Vein endothelial cell (primary cell): Measurements from ENCODE around the gene ELAVL1. TPM values are rescaled to one million over a fixed set of nuclear protein-coding genes. Genes with fewer than 3 reads are reported as not detected.

Experiments
- total RNA-seq: library from RNA; depleted of rRNA; stranded (reverse); fragments of >200 nt; gene quantifications from 2 replicates; pipeline ENCODE4 v1.2.3, GENCODE V29; 2012

ELAVL1 gene
- total RNA-seq = 54.2 and 61.6 TPM in 2 replicates

GRCh38 chr19:8005534-8006256, at the start of gene ELAVL1:
Gene ELAVL1, minus strand, starts transcription at chr19:8005641. Its CDS starts 13,826 bp downstream, at chr19:7991815.

DNA sequence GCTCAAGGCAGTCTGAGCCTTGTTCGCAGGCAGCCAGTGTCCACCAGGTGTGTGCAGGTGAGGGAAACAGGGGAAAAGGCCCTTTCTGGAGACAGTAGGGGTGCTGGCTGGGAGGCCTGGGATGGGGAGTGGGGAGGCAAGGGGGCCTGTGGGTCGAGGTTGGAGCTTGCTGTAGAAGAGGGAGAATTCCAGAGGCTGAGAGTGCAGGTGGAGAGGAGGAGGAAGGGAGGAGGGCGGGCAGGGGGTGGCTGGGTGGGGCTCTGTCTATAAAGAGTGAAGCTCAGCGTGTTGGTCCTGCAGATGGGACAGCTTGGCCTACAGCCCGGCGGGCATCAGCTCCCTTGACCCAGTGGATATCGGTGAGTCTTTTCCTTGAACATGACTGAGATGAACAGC, 47.0 kb upstream of the ELAVL1 start, which contains the start of gene CCL25:
Gene CCL25, plus strand, starts transcription at position 297 of the 396 bp plus-strand sequence. CDS start 290 bp downstream, outside the sequence.

DNA sequence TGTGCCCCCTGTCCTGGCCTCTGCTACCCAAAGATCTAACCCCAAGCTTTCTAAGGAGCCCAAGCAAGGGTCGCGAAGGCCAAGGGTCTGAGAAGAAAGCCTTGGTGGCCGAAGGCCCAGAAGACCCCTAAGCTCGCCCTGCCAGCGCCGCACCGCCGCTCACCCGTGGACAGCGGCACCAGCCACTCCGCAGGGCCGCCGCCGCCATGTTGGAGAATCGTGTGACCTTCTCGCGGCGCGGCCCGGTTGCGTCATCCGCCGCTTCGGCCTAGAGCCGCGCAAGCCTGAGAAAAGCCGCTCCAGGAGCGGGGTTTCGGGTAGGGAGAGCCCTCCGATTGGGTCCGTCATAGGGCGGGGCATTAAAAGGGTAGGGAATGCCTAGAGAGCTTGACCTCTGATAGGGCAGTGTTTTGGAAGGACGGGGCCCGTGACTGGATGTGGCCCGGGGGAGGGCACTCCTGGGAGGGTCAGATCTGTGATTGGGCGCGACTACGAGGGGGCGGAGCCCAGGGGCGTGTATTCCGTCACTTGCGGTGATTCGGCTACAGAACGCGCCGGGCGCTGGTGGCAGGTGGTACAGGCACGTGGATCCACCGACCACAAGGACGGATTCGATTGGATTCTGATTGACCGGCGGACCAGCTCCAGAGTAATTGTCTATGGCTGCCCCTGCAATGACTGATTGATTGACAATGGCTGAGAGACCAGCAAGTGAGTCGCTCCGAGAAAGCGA, 61.8 kb downstream of the ELAVL1 start, which contains the start of gene TIMM44:
Gene TIMM44, minus strand, starts transcription at position 223 of the 733 bp plus-strand sequence. Its CDS starts 15 bp downstream, at position 208.

DNA sequence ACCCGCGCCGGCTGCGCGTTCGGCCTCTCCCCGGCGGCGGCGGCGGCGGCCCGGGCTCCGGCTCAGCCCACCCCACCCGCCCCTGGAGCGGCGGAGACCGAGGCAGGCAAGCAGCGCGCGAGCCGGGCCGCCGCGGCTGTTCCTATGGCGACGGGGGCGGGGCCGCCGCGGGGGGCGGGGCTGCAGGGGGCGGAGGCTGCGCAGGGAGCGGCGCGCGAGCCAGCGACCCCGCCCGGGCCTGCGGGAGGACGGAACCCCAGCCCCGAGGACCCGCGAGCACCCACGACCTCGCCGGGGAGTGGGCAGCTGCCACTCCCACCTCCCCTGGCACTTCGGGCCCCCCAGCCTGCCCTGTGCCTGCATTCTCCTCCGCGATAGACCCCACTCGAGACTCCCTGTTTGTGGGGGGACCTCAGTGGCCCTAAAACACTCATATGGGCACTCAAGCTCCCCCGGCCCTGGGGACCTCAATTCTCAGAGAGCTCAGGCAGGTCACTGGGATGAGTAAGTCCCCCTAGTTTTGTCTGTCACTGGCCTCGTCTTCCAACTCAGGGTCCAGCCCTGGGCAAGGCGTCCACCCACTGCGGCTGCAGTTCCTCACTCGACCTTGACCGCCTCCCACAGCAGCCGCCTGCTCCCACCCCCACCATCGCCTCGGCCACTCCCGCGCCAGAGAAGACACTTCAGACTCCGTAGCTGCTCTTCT, 79.3 kb downstream of the ELAVL1 start, which contains the start of gene CTXN1:
Gene CTXN1, minus strand, starts transcription at position 115 of the 706 bp plus-strand sequence. CDS start 597 bp downstream, outside the sequence.

GRCh38 chr19:7919610-7920518, 85.6 kb downstream of the ELAVL1 start, which contains the start of gene SNAPC2:
Gene SNAPC2, plus strand, starts transcription at chr19:7920338. Its CDS starts 29 bp downstream, at chr19:7920367.

DNA sequence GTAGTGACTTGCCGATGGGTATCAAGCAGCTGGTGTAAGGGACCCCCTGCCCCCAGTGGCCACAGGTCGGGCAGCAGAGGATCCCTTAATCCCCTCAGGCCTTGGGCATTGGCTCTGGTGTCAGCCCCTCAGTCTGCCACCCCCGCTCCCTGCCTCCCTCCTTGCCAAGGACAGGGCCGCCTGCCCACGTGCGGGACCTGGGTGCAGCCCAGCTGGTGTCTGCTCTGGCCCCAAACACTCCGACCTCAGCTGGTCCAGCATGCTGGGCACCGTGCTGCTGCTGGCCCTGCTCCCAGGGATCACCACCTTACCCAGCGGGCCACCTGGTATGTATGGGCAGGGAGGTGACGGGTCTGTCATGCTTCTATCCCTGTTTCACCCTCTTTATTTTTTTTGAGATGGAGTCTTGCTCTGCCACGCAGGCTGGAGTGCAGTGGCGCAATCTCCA, 90.8 kb downstream of the ELAVL1 start, which contains the start of gene TGFBR3L:
Gene TGFBR3L, plus strand, starts transcription at position 233 of the 448 bp plus-strand sequence.

Other genes starting within 250 kb of the ELAVL1 start
- not detected in 2 replicates for gene CLEC4M, start 242.4 kb downstream of the ELAVL1 start, total RNA-seq
- 13.7 and 21.6 TPM in 2 replicates for gene EVI5L, start 175.4 kb downstream of the ELAVL1 start, total RNA-seq
- not detected in 2 replicates for gene PRR36, start 131.3 kb downstream of the ELAVL1 start, total RNA-seq
- 1.1 and 1.3 TPM in 2 replicates for gene LRRC8E, start 117.1 kb downstream of the ELAVL1 start, total RNA-seq
- 12.5 and 13.7 TPM in 2 replicates for gene MAP2K7, start 101.8 kb downstream of the ELAVL1 start, total RNA-seq
- gene TGFBR3L, start 90.8 kb downstream of the ELAVL1 start, total RNA-seq = 0.29 and 2.0 TPM in 2 replicates
- gene SNAPC2, start 85.3 kb downstream of the ELAVL1 start, total RNA-seq = 21.2 and 21.8 TPM in 2 replicates
- gene CTXN1, start 79.5 kb downstream of the ELAVL1 start, total RNA-seq = 10.1 and 23.5 TPM in 2 replicates
- 44.7 and 44.8 TPM in 2 replicates for gene TIMM44, start 62.0 kb downstream of the ELAVL1 start, total RNA-seq
- gene CCL25, start 47.1 kb upstream of the ELAVL1 start, total RNA-seq = not detected in 2 replicates
- gene FBN3, start 144.0 kb upstream of the ELAVL1 start, total RNA-seq = not detected in 2 replicates
- 6.2 and 8.0 TPM in 2 replicates for gene CERS4, start 203.7 kb upstream of the ELAVL1 start, total RNA-seq